PFSK-1 (cell line): Measurements from ENCODE around the gene USP20.

ENCODE experiments used
- FOXP2 ChIP-seq: optimal IDR thresholded peaks from 2 replicates; pipeline ENCODE3; 2011; ENCODE audit warnings: borderline replicate concordance, control low read depth, inconsistent platforms; ENCODE audit not compliant: insufficient read depth; ENCODE audit errors: extremely low read length, extremely low read depth
- POLR2AphosphoS5 ChIP-seq: IDR thresholded peaks from 2 replicates; pipeline ENCODE4 v1.6.1; 2012; ENCODE audit warnings: low read depth, mild to moderate bottlenecking, control low read depth, low read length, moderate library complexity
- SIN3A ChIP-seq: IDR thresholded peaks from 2 replicates; pipeline ENCODE4 v1.6.1; 2012; ENCODE audit warnings: mild to moderate bottlenecking, low read length, moderate library complexity, borderline replicate concordance; ENCODE audit not compliant: insufficient read depth
- TAF1 ChIP-seq: IDR thresholded peaks from 2 replicates; pipeline ENCODE4 v1.6.1; 2012; ENCODE audit warnings: low read length, control low read depth, borderline replicate concordance; ENCODE audit not compliant: insufficient read depth
- TF ChIP-seq, protein P1 (sequence below), 2 experiments: IDR thresholded peaks; 2 replicates each; pipeline versions ENCODE4 v1.6.1 to v1.8.0; 2011 to 2012; ENCODE audit warnings: low read depth in 2 of 2, low read length in 2 of 2, control low read depth in 1 of 2, inconsistent platforms in 1 of 2, mild to moderate bottlenecking in 1 of 2, moderate library complexity in 1 of 2; ENCODE audit not compliant: insufficient read depth in 1 of 2

Gene USP20

DNA sequence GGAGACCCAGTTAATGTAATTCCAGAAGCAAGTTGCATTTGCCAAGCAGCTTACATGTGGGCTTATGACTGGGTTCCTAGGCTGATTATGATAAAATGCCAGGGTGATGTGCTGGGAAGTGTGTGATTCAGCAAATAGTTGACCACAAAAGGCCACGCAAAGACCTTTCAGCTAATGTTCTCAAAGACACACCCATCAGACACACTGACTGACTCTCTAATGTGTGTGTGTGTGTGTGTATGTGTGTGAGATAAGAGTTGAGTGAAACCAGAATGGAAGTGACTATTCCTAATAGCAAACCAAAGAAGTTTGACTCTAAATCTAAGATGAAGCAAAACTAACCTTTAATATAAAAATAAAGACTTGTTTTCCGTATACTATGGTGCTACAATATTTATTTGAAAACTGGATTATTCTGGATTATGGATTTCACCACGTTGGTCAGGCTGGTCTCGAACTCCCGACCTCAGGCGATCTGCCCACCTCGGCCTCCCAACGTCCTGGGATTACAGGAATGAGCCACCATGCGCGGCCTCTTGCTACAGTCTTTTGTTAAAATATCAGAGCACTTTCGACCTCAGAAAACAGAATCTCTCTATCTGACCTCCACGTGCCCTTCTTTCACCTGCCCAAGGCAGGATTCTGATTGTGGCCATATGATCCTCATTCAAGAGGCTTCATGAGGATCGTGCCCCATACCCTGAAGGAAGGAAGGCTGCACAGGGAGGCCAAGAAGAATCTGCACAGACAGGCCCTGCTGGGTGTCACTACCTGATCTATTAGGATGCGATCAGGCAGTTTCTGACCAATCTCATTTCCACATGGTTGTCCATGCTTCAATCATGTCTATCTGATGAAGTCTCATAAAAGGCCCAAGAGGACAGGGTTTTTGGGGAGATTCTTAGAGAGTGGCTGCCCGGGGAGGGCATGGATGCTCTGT, 75.6 kb downstream of the USP20 start:
- no peak for TF ChIP-seq POLR2AphosphoS5
- no peak for TF ChIP-seq FOXP2
- no peak for TF ChIP-seq TAF1
- no peak for TF ChIP-seq SIN3A
- TF ChIP-seq, protein P1, sequence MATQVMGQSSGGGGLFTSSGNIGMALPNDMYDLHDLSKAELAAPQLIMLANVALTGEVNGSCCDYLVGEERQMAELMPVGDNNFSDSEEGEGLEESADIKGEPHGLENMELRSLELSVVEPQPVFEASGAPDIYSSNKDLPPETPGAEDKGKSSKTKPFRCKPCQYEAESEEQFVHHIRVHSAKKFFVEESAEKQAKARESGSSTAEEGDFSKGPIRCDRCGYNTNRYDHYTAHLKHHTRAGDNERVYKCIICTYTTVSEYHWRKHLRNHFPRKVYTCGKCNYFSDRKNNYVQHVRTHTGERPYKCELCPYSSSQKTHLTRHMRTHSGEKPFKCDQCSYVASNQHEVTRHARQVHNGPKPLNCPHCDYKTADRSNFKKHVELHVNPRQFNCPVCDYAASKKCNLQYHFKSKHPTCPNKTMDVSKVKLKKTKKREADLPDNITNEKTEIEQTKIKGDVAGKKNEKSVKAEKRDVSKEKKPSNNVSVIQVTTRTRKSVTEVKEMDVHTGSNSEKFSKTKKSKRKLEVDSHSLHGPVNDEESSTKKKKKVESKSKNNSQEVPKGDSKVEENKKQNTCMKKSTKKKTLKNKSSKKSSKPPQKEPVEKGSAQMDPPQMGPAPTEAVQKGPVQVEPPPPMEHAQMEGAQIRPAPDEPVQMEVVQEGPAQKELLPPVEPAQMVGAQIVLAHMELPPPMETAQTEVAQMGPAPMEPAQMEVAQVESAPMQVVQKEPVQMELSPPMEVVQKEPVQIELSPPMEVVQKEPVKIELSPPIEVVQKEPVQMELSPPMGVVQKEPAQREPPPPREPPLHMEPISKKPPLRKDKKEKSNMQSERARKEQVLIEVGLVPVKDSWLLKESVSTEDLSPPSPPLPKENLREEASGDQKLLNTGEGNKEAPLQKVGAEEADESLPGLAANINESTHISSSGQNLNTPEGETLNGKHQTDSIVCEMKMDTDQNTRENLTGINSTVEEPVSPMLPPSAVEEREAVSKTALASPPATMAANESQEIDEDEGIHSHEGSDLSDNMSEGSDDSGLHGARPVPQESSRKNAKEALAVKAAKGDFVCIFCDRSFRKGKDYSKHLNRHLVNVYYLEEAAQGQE (IDR thresholded peaks at IDR 0.05; ENCODE audit: insufficient read depth in 1 of 2, low read depth in 2 of 2, low read length in 2 of 2): no peak

DNA sequence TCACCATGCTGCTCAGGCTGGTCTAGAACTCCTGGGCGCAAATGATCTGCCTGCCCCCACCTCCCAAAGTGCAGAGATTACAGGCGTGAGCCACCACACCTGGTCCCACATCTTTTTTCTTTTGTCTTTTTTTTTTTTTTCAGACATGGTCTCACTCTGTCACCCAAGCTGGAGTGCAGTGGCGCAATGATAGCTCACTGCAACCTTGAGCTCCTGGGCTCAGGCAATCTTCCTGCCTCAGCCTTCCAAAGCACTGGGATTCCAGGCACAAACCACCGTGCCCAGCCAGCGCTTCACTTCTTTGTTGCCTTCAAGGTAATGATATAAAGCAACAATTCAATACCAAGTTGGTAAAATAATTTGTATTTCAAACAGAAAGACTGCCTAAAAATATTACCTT, 78.8 kb downstream of the USP20 start:
- no peak for TF ChIP-seq SIN3A
- TF ChIP-seq, protein P1 (IDR thresholded peaks at IDR 0.05; ENCODE audit: insufficient read depth in 1 of 2, low read depth in 2 of 2, low read length in 2 of 2): no peak
- TF ChIP-seq FOXP2: no peak
- TF ChIP-seq POLR2AphosphoS5: no peak
- TF ChIP-seq TAF1: no peak

DNA sequence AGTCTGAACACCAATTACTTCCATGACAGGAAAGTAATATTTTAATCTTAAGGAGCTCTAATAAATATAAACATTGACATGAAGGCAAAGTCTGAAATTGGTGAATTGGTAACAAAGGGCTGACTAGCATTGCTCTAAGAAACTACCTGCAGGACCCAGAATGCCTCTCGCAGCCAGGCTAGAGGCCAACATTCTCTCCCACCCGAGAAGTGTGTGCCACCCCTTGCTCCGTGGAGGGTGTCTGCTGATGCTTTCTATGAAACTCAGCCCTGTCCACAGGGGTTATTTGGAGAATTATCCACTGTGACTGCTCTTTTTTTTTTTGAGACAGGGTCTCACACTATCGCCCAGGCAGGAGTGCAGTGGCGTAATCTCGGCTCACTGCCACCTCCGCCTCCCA, 81.4 kb downstream of the USP20 start:
- TF ChIP-seq FOXP2 (no peak), TAF1 (no peak), POLR2AphosphoS5 (no peak), SIN3A (no peak)
- TF ChIP-seq, protein P1 (IDR thresholded peaks at IDR 0.05; ENCODE audit: insufficient read depth in 1 of 2, low read depth in 2 of 2, low read length in 2 of 2): no peak

DNA sequence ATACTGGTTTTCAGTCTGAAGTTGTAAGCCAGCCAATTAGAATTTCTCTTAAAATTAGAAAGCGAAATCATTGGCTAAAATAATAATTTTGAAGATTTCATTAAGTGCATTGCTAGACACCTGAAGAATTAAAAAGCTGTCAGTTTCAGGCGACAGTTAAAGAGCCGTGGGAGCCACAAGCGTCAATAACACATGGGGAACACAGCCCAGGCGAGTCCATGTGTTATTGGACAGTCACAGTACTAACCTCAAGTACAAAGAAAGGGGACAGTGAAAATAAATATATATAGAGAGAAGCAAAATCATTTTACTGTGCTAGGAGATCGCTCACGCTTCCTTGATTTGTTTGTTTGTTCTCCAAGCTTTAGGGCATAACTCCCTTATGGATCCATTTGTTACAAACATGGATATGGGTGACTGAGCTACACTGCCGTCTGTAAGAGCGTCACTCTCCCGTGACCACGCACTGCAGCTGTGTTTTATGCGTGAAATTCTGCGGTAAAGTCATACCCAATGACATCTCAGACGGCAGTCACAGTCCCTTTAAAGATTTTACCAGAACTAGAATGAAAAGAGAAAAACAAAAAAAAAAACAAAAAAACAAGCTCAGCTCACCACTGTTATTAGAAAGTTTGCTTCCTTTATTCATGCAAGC, 83.2 kb downstream of the USP20 start:
- TF ChIP-seq SIN3A: no peak
- no peak for TF ChIP-seq FOXP2
- no peak for TF ChIP-seq TAF1
- TF ChIP-seq, protein P1 (IDR thresholded peaks at IDR 0.05; ENCODE audit: insufficient read depth in 1 of 2, low read depth in 2 of 2, low read length in 2 of 2): no peak
- TF ChIP-seq POLR2AphosphoS5: no peak
